HG02870 (cell line): Measurements from ENCODE around the gene ANO9.
"Not testable (repeated sequence)": the region's sequence is repeated elsewhere in the genome, so short reads cannot be mapped to it uniquely, and the experiment has no call there.

Experiments used
- ATAC-seq: cut with Tn5 transposase; IDR thresholded peaks from one replicate; pipeline ENCODE4 v1.9.1; 2021; ENCODE audit warnings: mild to moderate bottlenecking, moderate library complexity; ENCODE audit not compliant: unreplicated experiment

ANO9 gene

DNA sequence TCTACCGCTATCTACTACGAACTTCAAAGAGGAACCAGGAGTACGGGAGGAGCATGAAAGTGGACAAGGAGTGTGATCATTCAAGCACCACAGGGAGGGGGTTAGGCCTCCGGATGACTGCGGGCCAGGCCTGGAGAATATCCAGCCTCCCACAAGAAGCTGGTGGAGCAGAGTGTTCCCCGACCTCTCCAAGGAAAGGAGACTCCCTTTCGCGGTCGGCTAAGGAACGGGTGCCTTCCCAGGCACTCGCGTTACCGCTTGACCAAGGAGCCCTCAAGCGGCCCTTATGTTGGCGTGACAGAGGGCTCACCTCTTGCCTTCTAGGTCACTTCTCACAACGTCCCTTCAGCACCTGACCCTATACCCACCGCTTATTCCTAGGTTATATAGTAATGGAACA, 52.4 kb downstream of the ANO9 start:
- ATAC-seq: not testable (repeated sequence)

DNA sequence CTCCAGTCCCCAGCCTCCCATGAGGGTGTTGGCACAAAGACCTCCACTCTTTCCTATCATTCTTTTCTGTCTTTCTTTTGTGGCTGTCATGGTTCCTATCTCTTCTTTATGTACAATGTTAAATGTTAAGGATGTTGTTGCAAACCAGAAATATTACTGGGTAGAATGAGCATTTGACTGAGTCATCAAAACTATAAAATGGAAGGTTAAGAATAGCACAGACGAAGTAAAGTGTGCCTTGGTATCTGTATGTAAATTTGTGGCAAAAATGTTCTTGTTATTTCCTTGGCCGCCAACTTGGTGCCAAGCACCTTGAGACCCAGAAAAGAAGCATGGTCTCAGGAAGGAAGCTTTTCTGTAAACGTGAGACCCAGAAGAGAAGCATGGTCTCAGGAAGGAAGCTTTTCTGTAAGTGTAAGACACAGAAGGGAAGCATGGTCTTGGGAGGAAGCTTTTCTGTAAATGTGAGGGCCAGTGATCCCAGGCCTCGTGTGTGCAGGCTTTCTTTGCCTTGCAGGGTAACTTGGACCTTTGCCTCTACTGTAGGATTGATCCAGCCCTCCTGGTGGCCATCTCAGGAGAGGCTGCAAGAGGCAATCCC, 54.5 kb downstream of the ANO9 start:
- ATAC-seq: no peak

GRCh38 chr11:386483-386882, 55.3 kb downstream of the ANO9 start:
- ATAC-seq: no peak

DNA sequence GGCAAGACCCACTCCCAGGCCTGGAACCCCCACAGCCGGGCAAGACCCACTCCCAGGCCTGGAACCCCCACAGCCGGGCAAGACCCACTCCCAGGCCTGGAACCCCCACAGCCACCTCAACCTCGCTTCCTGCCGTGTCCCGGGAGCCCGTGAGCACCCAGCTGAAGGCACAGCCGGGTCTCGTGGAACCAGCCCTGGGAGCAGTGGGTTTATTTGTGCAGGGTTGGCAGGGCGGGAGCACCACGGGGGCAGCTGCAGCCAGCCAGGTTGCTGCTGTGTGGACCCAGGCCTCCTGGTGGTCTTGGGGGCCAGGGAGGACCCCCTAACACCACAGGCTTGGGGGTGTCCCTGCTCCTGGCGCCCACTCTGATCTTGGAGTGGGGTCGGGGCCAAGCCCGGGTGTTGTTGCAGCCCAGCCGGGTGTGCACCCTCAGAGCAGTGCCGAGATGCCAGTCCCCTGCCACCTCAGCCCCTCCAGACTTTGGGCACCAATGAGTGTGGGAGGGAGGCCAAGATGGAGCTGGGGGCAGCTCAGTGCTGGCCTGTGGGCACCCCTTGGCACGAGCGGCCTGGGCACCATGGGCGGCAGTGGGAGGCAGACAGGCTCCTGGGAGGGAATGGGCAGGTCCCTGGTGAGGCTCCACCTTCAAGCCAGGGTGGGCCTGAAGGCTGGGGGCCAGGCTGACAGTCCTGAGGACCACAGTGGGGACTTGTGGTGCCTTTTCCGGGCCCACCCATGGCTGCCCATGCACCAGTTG, 56.0 kb downstream of the ANO9 start:
- ATAC-seq: no peak

- no peak for ATAC-seq
These were observed 57.3 kb downstream of the ANO9 start for GRCh38 chr11:384511-384910.

- ATAC-seq: no peak
These were observed 58.4 kb downstream of the ANO9 start for GRCh38 chr11:383431-383830.

GRCh38 chr11:382081-382629, 59.7 kb downstream of the ANO9 start:
- no peak for ATAC-seq

DNA sequence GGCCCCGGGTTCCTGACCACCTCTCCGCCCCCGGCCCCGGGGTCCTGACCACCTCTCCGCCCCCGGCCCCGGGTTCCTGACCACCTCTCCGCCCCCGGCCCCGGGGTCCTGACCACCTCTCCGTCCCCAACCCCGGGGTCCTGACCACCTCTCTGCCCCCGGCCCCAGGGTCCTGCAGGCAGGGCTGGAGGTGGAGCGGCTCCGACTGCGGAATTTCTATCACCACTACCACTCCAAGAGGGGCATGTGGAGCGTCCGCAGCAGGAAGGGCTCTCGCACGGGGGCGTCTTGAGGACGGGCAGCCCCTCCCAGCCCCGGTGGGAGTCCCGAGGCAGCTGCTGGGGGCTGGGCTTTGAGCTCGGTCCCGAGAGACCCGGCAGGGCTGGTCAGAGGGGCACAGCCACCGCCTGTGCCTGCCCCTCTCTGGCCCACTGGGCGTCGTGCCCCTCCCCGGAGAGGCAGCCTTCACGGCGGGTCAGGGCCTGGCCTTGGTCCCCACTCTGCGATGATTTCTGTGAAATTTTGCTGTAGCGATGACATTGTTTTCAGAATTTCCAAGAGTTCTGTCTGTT, 60.2 kb downstream of the ANO9 start:
- no peak for ATAC-seq

DNA sequence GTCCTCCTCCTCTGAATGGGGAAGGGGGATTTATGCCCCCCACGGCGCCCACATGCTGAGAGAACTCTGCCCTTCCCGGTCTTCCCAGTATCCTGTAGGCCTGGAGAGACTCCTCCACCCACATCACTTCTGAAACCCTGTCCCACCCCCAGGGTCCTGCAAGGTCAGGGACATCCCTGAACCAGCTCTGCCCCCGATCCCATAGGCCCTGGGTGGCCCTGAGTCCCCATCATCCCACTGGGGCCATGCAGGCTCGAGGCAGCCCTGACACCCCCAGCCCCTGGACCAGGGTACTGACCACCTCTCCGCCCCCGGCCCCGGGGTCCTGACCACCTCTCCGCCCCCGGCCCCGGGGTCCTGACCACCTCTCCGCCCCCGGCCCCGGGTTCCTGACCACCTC, 60.8 kb downstream of the ANO9 start:
- no peak for ATAC-seq

- no peak for ATAC-seq
These were observed 61.3 kb downstream of the ANO9 start for GRCh38 chr11:380491-380890.

GRCh38 chr11:380095-380480, 61.7 kb downstream of the ANO9 start:
- ATAC-seq: no peak

- no peak for ATAC-seq
These were observed 62.4 kb downstream of the ANO9 start for GRCh38 chr11:379205-380094.

- ATAC-seq: no peak
These were observed 63.8 kb downstream of the ANO9 start for GRCh38 chr11:377883-378500.

DNA sequence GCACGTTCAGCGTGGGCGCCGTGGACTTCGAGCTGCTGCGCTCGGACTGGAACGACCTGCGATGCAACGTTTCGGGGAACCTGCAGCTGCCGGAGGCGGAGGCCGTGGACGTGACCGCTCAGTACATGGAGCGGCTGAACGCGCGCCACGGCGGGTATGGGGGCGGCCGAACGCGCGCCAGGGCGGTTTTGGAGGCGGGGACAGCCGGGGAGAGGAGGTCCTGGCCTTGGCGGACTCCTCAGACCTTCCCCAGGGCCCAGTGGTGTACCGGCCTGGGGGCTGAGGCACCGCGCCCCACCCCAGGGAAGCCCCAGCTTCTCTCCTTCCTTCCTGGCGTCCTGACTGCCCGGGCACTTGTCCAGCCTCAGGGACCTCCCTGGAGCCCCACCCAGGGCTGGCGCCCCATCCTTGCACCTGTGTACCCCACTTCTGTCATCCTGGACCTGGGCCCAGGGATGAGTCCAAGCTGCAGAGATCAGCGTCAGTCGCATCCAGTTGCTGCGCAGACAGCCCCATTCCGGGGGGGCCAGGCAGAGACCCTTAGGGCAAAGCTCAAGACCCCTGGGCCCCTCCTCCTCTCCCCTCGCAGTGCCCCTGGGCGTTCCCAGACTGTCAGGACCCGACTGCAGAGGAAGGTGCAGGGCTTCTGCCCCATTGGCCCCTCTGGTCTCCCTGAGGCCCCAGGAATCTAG, 64.5 kb downstream of the ANO9 start:
- no peak for ATAC-seq

DNA sequence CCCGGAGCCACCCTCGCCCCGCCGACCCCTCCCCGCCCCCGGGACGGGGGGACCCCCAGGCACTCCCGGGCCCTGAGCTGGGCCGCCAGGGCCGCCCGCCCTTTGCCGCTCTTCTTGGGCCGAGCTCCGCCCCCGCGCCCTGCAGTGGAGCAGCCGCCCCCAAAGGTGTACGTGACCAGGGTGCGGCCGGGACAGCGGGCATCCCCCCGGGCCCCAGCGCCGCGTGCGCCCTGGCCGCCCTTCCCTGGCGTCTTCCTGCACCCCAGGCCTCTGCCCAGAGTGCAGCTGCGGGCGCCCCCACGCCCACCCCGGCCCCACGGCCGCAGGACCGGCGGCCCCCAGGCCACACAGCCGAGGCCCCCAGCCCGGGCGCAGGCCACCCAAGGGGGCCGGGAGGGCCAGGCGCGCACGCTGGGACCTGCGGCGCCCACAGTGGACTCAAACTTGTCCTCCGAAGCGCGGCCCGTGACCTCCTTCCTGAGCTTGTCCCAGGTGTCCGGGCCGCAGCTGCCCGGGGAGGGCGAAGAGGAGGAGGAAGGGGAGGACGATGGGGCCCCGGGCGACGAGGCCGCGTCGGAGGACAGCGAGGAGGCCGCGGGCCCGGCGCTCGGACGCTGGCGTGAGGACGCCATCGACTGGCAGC, 65.2 kb downstream of the ANO9 start:
- no peak for ATAC-seq

DNA sequence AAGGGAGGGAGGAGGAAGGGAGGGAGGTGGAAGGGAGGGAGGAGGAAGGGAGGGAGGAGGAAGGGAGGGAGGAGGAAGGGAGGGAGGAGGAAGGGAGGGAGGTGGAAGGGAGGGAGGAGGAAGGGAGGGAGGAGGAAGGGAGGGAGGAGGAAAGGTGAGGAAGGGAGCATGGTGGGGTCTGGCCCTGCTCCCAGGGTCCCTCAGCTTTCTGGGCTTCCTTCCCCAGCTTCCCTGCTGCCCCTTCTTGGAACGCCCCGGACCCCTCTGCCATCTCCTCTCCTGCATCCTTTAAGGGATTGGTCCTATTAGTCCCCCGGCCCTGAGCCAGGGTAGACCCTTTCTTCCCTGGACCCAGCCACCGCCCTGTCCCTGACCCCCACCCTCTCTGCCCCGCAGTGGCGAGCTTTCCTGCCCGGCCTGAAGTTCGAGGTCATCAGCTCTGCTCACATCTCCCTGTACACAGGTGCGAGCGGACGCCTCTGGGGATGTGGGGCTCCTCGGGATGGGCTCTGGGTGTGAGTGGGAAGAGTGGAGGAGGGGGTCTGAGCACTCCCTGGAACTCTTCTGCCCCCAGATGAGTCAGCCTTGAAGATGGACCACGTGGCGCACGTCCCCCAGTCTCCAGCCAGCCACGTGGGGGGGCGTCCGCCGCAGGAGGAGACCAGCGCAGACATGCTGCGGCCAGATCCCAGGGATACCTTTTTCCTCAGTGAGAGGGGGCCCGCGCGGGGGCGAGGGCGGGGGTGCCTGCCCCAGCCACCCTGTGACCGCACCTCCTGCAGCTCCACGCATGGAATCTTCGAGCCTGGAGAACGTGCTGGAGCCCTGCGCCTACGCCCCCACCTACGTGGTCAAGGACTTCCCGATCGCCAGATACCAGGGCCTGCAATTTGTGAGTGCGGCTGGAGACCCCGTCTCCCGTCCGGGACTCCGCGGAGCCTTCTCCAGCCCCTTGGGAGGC, 66.5 kb downstream of the ANO9 start:
- ATAC-seq: no peak

DNA sequence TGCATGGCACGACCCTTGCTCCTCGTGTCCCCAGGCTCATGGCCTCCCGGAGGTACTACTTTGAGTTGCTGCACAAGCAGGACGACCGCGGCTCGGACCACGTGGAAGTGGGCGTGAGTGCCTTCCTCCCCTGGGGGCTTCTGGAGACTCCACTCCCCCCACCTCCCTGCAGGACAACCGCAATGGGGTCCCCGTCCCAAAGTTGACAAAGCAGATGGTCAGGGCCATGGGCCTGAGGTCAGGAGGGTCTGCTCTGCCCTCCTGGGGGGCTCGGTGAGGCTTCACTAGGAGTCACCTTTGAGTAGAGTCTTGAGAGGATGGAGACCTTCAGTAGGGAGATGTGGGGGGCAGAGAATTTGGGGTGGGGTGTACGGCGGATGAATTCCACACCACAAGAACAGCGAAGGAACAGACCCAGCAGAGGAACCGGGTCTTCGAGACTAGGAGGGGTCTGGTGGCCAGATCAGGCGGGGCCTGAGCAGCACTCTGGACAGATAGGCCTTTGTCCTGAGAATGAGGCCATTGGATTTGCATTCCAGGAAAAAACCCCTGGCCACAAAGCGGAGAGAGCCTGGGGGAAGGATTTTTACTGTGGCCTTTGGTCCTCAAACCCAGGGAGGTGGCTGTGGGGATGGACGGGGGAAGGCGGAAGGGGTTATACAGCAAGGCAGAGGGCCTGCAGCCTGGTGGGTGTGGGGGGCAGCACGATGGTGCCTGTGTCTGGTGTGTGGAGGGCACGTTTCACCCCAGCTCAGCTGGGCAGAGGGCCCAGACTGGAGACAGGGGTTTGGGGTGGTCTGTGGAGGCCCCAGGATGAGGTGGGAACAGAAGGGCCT, 67.9 kb downstream of the ANO9 start:
- ATAC-seq: no peak
